B cell (primary cell): ENCODE results near the gene LRSAM1. TPM values are rescaled to one million over a fixed set of nuclear protein-coding genes. Genes with fewer than 3 reads are reported as not detected.

Experiments
- ATAC-seq: fragments of 200-7000 bp; cut with Tn5 transposase; one replicate; pipeline ENCODE4 v1.10.0; 2021; ENCODE audit warnings: low read depth, mild to moderate bottlenecking, moderate number of reproducible peaks, moderate library complexity
- CTCF ChIA-PET: fragments of 350-600 bp; sonication (Branson Sonifier 250); formaldehyde crosslinking; loops from one replicate; lab custom pipeline; 2021; ENCODE audit warnings: antibody characterized with exemption, inconsistent platforms; lab: Charles Lee
- POLR2A ChIA-PET: fragments of 350-600 bp; sonication (Branson Sonifier 250); formaldehyde crosslinking; loops from one replicate; lab custom pipeline; 2021; ENCODE audit warnings: antibody characterized with exemption; lab: Charles Lee
- DNase-seq: peaks from one replicate; pipeline ENCODE4 v3.0.0; 2013
- H2AFZ ChIP-seq: 2 replicates; pipeline ENCODE4 v1.6.1; 2012; ENCODE audit warnings: mild to moderate bottlenecking, low read depth, low read length; ENCODE audit not compliant: insufficient read depth, poor library complexity, severe bottlenecking
- H3K27ac ChIP-seq, 2 donors: 1 replicate in 1 of 2; 2 replicates in 1 of 2; pipeline ENCODE4 v1.5.1; 2012 to 2013; ENCODE audit warnings: low read length in 2 of 2, mild to moderate bottlenecking in 2 of 2, moderate library complexity in 1 of 2
- H3K27me3 ChIP-seq, 4 experiments: fragments of 200-600 bp in 1 of 4; sonication (generic) in 1 of 4; replicated peaks in 1 of 4; 1 replicate in 2 of 4; 2 replicates in 2 of 4; pipeline versions ENCODE4 v1.6.1 to v1.7.0; 2013 to 2016; ENCODE audit warnings: low read length in 3 of 4, mild to moderate bottlenecking in 2 of 4, mixed read lengths in 1 of 4, moderate library complexity in 1 of 4; ENCODE audit not compliant: insufficient read depth in 4 of 4, control insufficient read depth in 3 of 4; ENCODE audit errors: control extremely low read depth in 1 of 4
- H3K36me3 ChIP-seq, 2 experiments: replicated peaks in 1 of 2; 1 replicate in 1 of 2; 2 replicates in 1 of 2; pipeline versions ENCODE4 v1.6.1 to v1.7.1; 2013; ENCODE audit warnings: low read length in 1 of 2; ENCODE audit not compliant: insufficient read depth in 2 of 2, control insufficient read depth in 1 of 2; ENCODE audit errors: control extremely low read depth in 1 of 2, extremely low read depth in 1 of 2
- H3K4me1 ChIP-seq, 2 donors: fragments of 200-600 bp in 1 of 2; sonication (generic) in 1 of 2; 1 replicate in 1 of 2; 2 replicates in 1 of 2; pipeline versions ENCODE4 v1.5.1 to v1.6.1; 2013 to 2017; ENCODE audit warnings: low read length in 2 of 2; ENCODE audit not compliant: control insufficient read depth in 2 of 2, insufficient read depth in 2 of 2
- H3K4me2 ChIP-seq: replicated peaks from 2 replicates; pipeline ENCODE3; 2012; ENCODE audit warnings: mild to moderate bottlenecking, low read depth, low read length; ENCODE audit not compliant: poor library complexity, severe bottlenecking
- H3K4me3 ChIP-seq, 5 experiments: fragments of 200-600 bp in 1 of 5; sonication (generic) in 1 of 5; 1 replicate in 3 of 5; 2 replicates in 2 of 5; pipeline versions ENCODE4 v1.5.1 to v1.7.0; 2011 to 2016; ENCODE audit warnings: low read length in 4 of 5, mild to moderate bottlenecking in 4 of 5, low read depth in 2 of 5, control low read depth in 1 of 5, moderate library complexity in 1 of 5; ENCODE audit not compliant: insufficient read depth in 1 of 5; ENCODE audit errors: control extremely low read depth in 1 of 5, extremely low read depth in 1 of 5
- H3K79me2 ChIP-seq: fragments of 200-600 bp; sonication (generic); one replicate; pipeline ENCODE4 v1.6.0; 2016; ENCODE audit warnings: low read length; ENCODE audit not compliant: control insufficient read depth, insufficient read depth
- H3K9ac ChIP-seq: fragments of 200-600 bp; sonication (generic); 2 replicates; pipeline ENCODE4 v1.6.1; 2017; ENCODE audit warnings: mild to moderate bottlenecking, low read length, moderate library complexity
- H3K9me3 ChIP-seq, 3 donors: one replicate each; pipeline versions ENCODE4 v1.6.1 to v1.7.1; 2013; ENCODE audit warnings: low read length in 2 of 3; ENCODE audit not compliant: control insufficient read depth in 2 of 3, insufficient read depth in 1 of 3; ENCODE audit errors: control extremely low read depth in 1 of 3
- H4K20me1 ChIP-seq: 2 replicates; pipeline ENCODE4 v1.6.0; 2012; ENCODE audit warnings: mild to moderate bottlenecking, low read length; ENCODE audit not compliant: insufficient read depth, control insufficient read depth, poor library complexity, severe bottlenecking
- H3K27ac Mint-ChIP-seq: one replicate; pipeline ENCODE4 v1.8.0; 2021; ENCODE audit warnings: mixed read lengths
- H3K27me3 Mint-ChIP-seq: one replicate; pipeline ENCODE4 v1.8.0; 2021; ENCODE audit warnings: mixed read lengths
- H3K4me1 Mint-ChIP-seq: one replicate; pipeline ENCODE4 v1.8.0; 2021; ENCODE audit warnings: mixed read lengths
- H3K4me3 Mint-ChIP-seq: one replicate; pipeline ENCODE4 v1.8.0; 2021; ENCODE audit warnings: mixed read lengths
- H3K9me3 Mint-ChIP-seq: one replicate; pipeline ENCODE4 v1.8.0; 2022; ENCODE audit warnings: mixed read lengths; ENCODE audit not compliant: insufficient read depth
- EZH2 ChIP-seq: IDR thresholded peaks from 2 replicates; pipeline ENCODE4 v1.6.1; 2012; ENCODE audit warnings: borderline replicate concordance, low read depth, mild to moderate bottlenecking, moderate library complexity, low read length; ENCODE audit not compliant: insufficient read depth, poor library complexity, severe bottlenecking
- WGBS: methylation state at CpG from one replicate; pipeline ENCODE4 v1.1.5; 2013; ENCODE audit warnings: missing lambda C conversion rate; ENCODE audit not compliant: insufficient coverage; 5-methylcytosine and 5-hydroxymethylcytosine counted together
- intact Hi-C: fragments of 100-400 bp; cut with micrococcal nuclease; formaldehyde crosslinking; loops from one replicate; pipeline ENCODE4 v1.10.0; 2022
- polyA plus RNA-seq: library from polyadenylated mRNA; depleted of rRNA; stranded (reverse); fragments of >200 nt; gene quantifications from 2 replicates; pipeline ENCODE4 v1.2.3, GENCODE V29; 2012
- total RNA-seq, 2 donors: library from RNA; stranded (reverse); fragments of 120-200 nt in 1 of 2; gene quantifications; 1 replicate in 1 of 2; 2 replicates in 1 of 2; pipeline versions ENCODE4 v1.2.3 to v1.2.4, GENCODE V29; 2013 to 2022
- TF ChIP-seq, protein P1 (sequence below): fragments of 200-600 bp; IDR thresholded peaks from one replicate; pipeline ENCODE4 v1.8.0; 2022; ENCODE audit warnings: antibody characterized with exemption, mild to moderate bottlenecking

LRSAM1 gene
- total and polyA plus RNA-seq, 2 donors (not counting 1 experiment from before 2014, with no cell fraction given): 30.6 to 39.8 TPM

DNA sequence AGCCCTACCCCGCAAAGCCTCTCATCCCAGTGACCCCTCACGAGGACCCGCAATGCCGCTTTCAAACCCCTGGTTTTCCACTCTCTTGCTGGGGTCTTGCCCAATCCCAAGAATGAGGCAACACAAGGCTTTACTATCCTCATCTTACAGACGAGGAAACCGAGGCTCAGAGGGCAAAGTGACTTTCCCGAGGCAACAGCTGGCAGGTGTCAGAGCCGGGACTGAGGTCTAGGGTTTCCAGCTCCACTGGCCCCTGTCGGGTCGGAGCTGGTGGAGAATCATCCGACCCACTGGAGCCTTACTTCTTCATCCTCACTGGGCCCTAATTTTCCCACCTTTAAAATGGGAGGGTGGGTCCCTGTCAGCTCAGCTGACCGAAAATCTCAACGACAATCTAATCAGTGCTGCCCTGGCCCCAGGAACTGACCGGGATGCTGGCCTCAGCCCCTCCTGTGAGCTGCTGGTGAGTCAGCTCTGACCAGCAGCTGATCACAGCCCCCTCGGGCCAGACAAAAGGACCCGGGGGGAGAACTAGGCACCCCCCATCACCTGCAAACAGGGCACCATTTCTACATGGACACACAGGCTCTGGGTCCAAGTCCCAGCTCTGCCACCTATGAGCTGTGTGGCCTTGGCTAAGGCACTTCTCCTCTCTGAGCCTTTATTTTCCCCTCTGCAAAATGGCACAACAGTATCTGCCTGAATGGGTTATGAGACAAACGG lies 88.1 kb downstream of the LRSAM1 start:
- no peak overlapping the region for H3K9ac ChIP-seq

More for the DNA sequence above, 88.1 kb downstream of the LRSAM1 start:
- intact Hi-C loops: no loop called here
- H4K20me1 ChIP-seq: no peaks in the 10 kb centered on the region
- no peaks in the 10 kb centered on the region for H3K36me3 ChIP-seq
- no peaks in the 10 kb centered on the region for H3K9me3 ChIP-seq
- no peak overlapping the region for H3K4me3 ChIP-seq
- H3K27ac ChIP-seq: no peak overlapping the region
- no peak for TF ChIP-seq EZH2
- TF ChIP-seq, protein P1, sequence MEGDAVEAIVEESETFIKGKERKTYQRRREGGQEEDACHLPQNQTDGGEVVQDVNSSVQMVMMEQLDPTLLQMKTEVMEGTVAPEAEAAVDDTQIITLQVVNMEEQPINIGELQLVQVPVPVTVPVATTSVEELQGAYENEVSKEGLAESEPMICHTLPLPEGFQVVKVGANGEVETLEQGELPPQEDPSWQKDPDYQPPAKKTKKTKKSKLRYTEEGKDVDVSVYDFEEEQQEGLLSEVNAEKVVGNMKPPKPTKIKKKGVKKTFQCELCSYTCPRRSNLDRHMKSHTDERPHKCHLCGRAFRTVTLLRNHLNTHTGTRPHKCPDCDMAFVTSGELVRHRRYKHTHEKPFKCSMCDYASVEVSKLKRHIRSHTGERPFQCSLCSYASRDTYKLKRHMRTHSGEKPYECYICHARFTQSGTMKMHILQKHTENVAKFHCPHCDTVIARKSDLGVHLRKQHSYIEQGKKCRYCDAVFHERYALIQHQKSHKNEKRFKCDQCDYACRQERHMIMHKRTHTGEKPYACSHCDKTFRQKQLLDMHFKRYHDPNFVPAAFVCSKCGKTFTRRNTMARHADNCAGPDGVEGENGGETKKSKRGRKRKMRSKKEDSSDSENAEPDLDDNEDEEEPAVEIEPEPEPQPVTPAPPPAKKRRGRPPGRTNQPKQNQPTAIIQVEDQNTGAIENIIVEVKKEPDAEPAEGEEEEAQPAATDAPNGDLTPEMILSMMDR: no peak
- Mint-ChIP-seq H3K27me3 (peaks cover 6% of the 10 kb centered on the region), H3K9me3 (no peaks in the 10 kb centered on the region), H3K4me1 (no peaks in the 10 kb centered on the region), H3K4me3 (no peak overlapping the region), H3K27ac (no peak overlapping the region)
- DNase-seq: no peak
- 90% methylated on average over 17 of the region's 17 CpGs for WGBS
- no peaks in the 10 kb centered on the region for H3K27me3 ChIP-seq
- H3K4me1 ChIP-seq: no peaks in the 10 kb centered on the region
- no peak overlapping the region for H3K4me2 ChIP-seq
- H3K79me2 ChIP-seq: no peaks in the 10 kb centered on the region
- ATAC-seq: no peak
- no peak overlapping the region for H2AFZ ChIP-seq
- ChIA-PET CTCF (no interaction called here), POLR2A (interaction anchor here (0.5 to 0.7 kb wide), 2 partner anchors 733 to 1179 kb away, joined by 3 to 11 read pairs; no protein-coding TSS in a partner anchor)
